ENCODE measurements around the gene MAGEA4.

- no peak for TF ChIP-seq CTCF (IDR thresholded peaks at IDR 0.05)
- TF ChIP-seq POLR2A (IDR thresholded peaks at IDR 0.05), result no peak
Observed at GRCh38 chrX:151904989-151905388, 7.7 kb upstream of the MAGEA4 start.

All from uterus (tissue), 2 donors.